Astrocyte of the cerebellum (primary cell): ENCODE measurements around the gene PDE12.
A peak's percentile ranks its signal among the peaks of the same experiment; 100 is the strongest.

Experiments used
- DNase-seq: peaks from one replicate; pipeline ENCODE4 v3.0.0-alpha.2; 2011; ENCODE audit warnings: low read depth
- H3K4me3 ChIP-seq: 2 replicates; pipeline ENCODE4 v1.5.1; 2011; ENCODE audit warnings: mild to moderate bottlenecking, low read depth, low read length, moderate library complexity
- in situ Hi-C: cut with HindIII; loops from 2 replicates; pipeline ENCODE4 v1.10.0; 2017; ENCODE audit warnings: low sequenced_read_pairs
- TF ChIP-seq, protein P1 (sequence below): IDR thresholded peaks from 2 replicates; pipeline ENCODE4 v1.5.1; 2012; ENCODE audit warnings: low read length, low read depth, moderate library complexity, mild to moderate bottlenecking; ENCODE audit errors: missing control alignments

Gene PDE12

GRCh38 chr3:57555738-57556458, at the start of gene PDE12:
Gene PDE12, plus strand, starts transcription at chr3:57556274. Its CDS starts 106 bp downstream, at chr3:57556380.
- TF ChIP-seq, protein P1, sequence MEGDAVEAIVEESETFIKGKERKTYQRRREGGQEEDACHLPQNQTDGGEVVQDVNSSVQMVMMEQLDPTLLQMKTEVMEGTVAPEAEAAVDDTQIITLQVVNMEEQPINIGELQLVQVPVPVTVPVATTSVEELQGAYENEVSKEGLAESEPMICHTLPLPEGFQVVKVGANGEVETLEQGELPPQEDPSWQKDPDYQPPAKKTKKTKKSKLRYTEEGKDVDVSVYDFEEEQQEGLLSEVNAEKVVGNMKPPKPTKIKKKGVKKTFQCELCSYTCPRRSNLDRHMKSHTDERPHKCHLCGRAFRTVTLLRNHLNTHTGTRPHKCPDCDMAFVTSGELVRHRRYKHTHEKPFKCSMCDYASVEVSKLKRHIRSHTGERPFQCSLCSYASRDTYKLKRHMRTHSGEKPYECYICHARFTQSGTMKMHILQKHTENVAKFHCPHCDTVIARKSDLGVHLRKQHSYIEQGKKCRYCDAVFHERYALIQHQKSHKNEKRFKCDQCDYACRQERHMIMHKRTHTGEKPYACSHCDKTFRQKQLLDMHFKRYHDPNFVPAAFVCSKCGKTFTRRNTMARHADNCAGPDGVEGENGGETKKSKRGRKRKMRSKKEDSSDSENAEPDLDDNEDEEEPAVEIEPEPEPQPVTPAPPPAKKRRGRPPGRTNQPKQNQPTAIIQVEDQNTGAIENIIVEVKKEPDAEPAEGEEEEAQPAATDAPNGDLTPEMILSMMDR, result no peak
- in situ Hi-C loops, result no loop called here
- peak; percentile 75 for DNase-seq
- H3K4me3 ChIP-seq, result peak within 1 kb of the TSS; percentile 67

- peak; percentile 5 for DNase-seq
- in situ Hi-C loops, result no loop called here
- no peak overlapping the region for H3K4me3 ChIP-seq
- TF ChIP-seq, protein P1, result no peak
Observed at GRCh38 chr3:57512166-57512565, 43.9 kb upstream of the PDE12 start.

DNA sequence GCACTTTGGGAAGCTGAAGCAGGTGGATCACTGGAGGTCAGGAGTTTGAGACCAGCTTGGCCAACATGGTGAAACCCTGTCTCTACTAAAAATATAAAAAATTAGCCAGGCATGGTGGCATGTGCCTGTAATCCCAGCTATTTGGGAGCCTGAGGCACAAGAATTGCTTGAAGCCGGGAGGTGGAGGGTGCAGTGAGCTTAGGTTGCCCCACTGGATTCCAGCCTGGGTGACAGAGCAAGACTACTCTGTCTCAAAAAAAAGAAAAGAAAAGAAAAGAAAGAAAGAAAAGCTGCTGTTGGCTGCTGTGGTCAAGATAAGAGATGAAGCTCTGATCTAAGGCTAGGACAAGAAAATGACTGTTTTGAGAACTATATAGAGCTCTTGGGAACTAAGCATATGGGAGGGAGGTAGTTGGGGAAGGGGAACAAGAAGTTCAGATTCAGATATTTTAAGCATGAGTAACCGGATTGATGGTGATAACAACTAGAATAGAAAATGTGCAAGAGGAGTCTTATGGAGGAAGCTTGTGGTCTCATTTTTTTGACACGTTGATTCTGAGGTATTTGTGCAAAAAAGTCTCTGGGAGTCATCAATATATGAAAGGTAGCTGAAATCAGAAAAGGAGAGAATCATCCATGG, 37.7 kb upstream of the PDE12 start:
- peak; percentile 9 for DNase-seq
- TF ChIP-seq, protein P1, result no peak
- in situ Hi-C loops, result no loop called here
- H3K4me3 ChIP-seq, result no peak overlapping the region

- in situ Hi-C loops, result no loop called here
- TF ChIP-seq, protein P1, result no peak
- H3K4me3 ChIP-seq, result no peak overlapping the region
- DNase-seq, result no peak
Observed at GRCh38 chr3:57530071-57530608, 25.9 kb upstream of the PDE12 start.

GRCh38 chr3:57538465-57538864, 17.6 kb upstream of the PDE12 start:
- H3K4me3 ChIP-seq, result no peak overlapping the region
- DNase-seq, result no peak
- TF ChIP-seq, protein P1, result no peak
- in situ Hi-C loops, result no loop called here

DNA sequence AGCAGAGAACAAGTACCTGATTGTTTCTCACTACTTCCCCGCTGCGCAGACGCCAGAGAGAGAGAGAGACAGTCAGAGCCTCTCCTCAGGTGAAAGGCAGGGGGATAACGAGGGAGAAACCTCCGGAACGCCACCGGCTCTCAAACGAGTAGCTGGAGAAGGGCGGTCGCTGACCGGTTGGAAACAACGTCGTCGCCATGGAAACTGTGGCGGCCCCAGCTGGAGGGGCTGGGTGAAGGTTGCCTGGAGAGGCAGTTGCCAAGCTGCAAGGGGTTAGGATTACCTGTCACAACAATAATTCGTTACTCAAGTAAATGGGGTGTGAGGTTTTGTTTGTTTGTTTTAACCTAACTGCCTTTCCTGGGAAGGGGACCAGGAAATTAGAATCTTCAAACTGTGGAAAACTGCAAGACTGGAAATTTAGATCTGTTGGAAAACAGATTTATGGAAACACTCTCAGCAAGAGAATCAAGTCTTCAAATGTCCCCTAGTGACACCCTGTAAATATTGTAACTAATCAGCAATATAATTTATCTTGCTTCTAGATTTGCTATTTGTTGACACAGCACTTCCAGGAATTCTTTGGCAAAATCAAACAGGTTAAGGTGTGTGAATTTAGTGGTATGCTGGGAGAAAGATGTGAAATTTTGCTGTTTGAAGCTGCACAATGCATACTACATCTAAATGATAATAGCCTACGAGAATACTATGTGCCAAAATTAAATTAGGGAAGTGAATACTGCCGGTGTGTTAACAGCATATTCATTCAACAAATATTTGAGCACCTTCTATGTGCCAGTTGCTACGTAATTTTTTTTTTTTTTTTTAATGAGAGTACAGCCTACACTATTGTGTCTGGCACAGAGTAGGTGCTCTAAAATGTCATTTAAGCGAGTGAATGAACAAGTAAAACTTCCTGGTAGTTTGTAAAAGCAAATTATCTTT, 11.6 kb upstream of the PDE12 start, which contains the start of gene DNAH12:
DNAH12 (minus strand) TSS at position 164 of the 945 bp plus-strand sequence. CDS start 1,474 bp downstream, outside the sequence.
- TF ChIP-seq, protein P1, result no peak
- peak within 1 kb of the TSS; percentile 30 for H3K4me3 ChIP-seq
- peak; percentile 26 for DNase-seq
- in situ Hi-C loops, result no loop called here
